ENCODE measurements around the gene PIBF1. TPM values are rescaled to one million over a fixed set of nuclear protein-coding genes. Genes with fewer than 3 reads are reported as not detected.

Gene PIBF1
- total RNA-seq, 2 donors from 2014 or later = 11.5 to 18.3 TPM

DNA sequence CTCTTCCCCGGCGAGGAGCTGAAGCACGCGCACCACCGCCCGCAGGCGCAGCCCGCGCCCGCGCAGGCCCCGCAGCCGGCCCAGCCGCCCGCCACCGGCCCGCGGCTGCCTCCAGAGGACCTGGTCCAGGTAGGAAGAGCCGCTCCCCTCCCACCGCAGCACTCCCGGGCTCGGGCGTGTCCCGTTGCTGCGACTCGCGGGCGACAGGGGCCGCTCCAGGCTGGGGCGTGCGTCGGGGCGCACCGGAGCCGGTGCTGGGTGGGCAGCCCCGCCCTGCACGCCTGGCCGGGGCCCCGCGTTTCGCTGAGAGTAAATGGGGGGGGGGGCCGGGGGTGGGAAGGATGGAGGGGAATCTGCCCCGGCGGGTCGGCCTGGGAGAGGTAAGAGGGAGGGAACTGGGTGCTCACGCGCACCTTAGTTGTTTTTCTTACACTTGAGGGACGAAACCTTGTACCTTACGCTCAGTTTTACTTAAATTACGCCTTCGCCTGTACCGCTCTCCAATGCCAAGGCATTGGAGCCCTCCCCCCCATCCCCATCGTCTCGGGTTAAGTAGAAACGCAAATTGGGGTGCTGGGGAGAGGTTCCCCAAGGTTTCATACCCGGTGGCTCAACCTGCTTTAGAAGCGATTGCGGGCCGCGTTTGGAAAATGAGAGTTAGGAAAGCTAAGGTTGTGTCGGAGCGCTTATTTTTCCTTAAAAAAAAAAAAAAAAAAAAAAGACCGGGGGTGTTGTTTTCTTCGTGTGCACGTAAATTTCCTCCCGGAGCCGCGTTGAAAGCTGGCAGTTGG lies 277.7 kb downstream of the PIBF1 start:
- no peak for DNase-seq (ENCODE audit: low spot score)

GRCh38 chr13:73060251-73061160 lies 278.6 kb downstream of the PIBF1 start:
- peak; percentile 27 for ATAC-seq (ENCODE audit: insufficient number of reproducible peaks, low FRiP score, low read depth)
- no peak for DNase-seq (ENCODE audit: low spot score)

More for the DNA sequence above, 277.7 kb downstream of the PIBF1 start:
- ATAC-seq (ENCODE audit: insufficient number of reproducible peaks, low FRiP score, low read depth) = no peak
- TF ChIP-seq, protein P1, sequence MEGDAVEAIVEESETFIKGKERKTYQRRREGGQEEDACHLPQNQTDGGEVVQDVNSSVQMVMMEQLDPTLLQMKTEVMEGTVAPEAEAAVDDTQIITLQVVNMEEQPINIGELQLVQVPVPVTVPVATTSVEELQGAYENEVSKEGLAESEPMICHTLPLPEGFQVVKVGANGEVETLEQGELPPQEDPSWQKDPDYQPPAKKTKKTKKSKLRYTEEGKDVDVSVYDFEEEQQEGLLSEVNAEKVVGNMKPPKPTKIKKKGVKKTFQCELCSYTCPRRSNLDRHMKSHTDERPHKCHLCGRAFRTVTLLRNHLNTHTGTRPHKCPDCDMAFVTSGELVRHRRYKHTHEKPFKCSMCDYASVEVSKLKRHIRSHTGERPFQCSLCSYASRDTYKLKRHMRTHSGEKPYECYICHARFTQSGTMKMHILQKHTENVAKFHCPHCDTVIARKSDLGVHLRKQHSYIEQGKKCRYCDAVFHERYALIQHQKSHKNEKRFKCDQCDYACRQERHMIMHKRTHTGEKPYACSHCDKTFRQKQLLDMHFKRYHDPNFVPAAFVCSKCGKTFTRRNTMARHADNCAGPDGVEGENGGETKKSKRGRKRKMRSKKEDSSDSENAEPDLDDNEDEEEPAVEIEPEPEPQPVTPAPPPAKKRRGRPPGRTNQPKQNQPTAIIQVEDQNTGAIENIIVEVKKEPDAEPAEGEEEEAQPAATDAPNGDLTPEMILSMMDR (IDR thresholded peaks at IDR 0.05) = no peak
- H3K4me3 ChIP-seq = peak overlapping the region; percentile 79
- H3K9me3 ChIP-seq = no peaks in the 10 kb centered on the region
- H3K27ac ChIP-seq = peak overlapping the region; percentile 18 to 45
- H3K27me3 ChIP-seq (replicated peaks; ENCODE audit: insufficient read depth) = no peaks in the 10 kb centered on the region
- H3K36me3 ChIP-seq = no peaks in the 10 kb centered on the region
- peaks cover 0 to 14% of the 10 kb centered on the region in 2 donors for H3K4me1 ChIP-seq (ENCODE audit: control insufficient read depth in 1 of 2, low read depth in 2 of 2)

GRCh38 chr13:73061473-73061872 lies 279.5 kb downstream of the PIBF1 start:
- TF ChIP-seq, protein P1 (IDR thresholded peaks at IDR 0.05) = no peak
- Histone ChIP-seq H3K27me3 (replicated peaks; ENCODE audit: insufficient read depth) (no peaks in the 10 kb centered on the region), H3K27ac (no peak overlapping the region), H3K4me1 (ENCODE audit: control insufficient read depth in 1 of 2, low read depth in 2 of 2) (peaks cover 0 to 14% of the 10 kb centered on the region in 2 donors), H3K36me3 (no peaks in the 10 kb centered on the region), H3K9me3 (no peaks in the 10 kb centered on the region), H3K4me3 (no peak overlapping the region)
- DNase-seq (ENCODE audit: low spot score) (no peak), ATAC-seq (ENCODE audit: insufficient number of reproducible peaks, low FRiP score, low read depth) (no peak)

More at GRCh38 chr13:73060251-73061160, 278.6 kb downstream of the PIBF1 start:
- H3K9me3 ChIP-seq = no peaks in the 10 kb centered on the region
- H3K27me3 ChIP-seq (replicated peaks; ENCODE audit: insufficient read depth) = no peaks in the 10 kb centered on the region
- no peaks in the 10 kb centered on the region for H3K36me3 ChIP-seq
- TF ChIP-seq, protein P1 (IDR thresholded peaks at IDR 0.05) = no peak
- H3K27ac ChIP-seq = peak overlapping the region; percentile 18 to 45
- peaks cover 0 to 14% of the 10 kb centered on the region in 2 donors for H3K4me1 ChIP-seq (ENCODE audit: control insufficient read depth in 1 of 2, low read depth in 2 of 2)
- H3K4me3 ChIP-seq = peak overlapping the region; percentile 79

DNA sequence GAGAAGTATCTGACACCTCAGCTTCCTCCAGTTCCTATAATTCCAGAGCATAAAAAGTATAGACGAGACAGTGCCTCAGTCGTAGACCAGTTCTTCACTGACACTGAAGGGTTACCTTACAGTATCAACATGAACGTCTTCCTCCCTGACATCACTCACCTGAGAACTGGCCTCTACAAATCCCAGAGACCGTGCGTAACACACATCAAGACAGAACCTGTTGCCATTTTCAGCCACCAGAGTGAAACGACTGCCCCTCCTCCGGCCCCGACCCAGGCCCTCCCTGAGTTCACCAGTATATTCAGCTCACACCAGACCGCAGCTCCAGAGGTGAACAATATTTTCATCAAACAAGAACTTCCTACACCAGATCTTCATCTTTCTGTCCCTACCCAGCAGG lies 279.9 kb downstream of the PIBF1 start:
- Histone ChIP-seq H3K27ac (no peak overlapping the region), H3K9me3 (no peaks in the 10 kb centered on the region), H3K4me1 (ENCODE audit: control insufficient read depth in 1 of 2, low read depth in 2 of 2) (peaks cover 0 to 14% of the 10 kb centered on the region in 2 donors), H3K36me3 (no peaks in the 10 kb centered on the region), H3K27me3 (replicated peaks; ENCODE audit: insufficient read depth) (no peaks in the 10 kb centered on the region), H3K4me3 (no peak overlapping the region)
- ATAC-seq (ENCODE audit: insufficient number of reproducible peaks, low FRiP score, low read depth) (no peak), DNase-seq (ENCODE audit: low spot score) (no peak)
- TF ChIP-seq, protein P1 (IDR thresholded peaks at IDR 0.05) = no peak

DNA sequence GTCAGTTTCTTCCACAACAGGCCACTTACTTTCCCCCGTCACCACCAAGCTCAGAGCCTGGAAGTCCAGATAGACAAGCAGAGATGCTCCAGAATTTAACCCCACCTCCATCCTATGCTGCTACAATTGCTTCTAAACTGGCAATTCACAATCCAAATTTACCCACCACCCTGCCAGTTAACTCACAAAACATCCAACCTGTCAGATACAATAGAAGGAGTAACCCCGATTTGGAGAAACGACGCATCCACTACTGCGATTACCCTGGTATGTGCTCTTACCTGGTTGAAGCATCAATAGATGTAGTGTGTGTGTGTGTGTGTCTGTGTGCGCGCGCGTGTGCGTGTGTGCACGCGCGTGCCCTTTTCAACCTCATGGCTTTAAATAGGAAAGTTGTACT lies 280.5 kb downstream of the PIBF1 start:
- Histone ChIP-seq H3K4me3 (no peak overlapping the region), H3K27ac (no peak overlapping the region), H3K36me3 (no peaks in the 10 kb centered on the region), H3K9me3 (no peaks in the 10 kb centered on the region), H3K4me1 (ENCODE audit: control insufficient read depth in 1 of 2, low read depth in 2 of 2) (peaks cover 0 to 14% of the 10 kb centered on the region in 2 donors), H3K27me3 (replicated peaks; ENCODE audit: insufficient read depth) (no peaks in the 10 kb centered on the region)
- DNase-seq (ENCODE audit: low spot score) (no peak), ATAC-seq (ENCODE audit: insufficient number of reproducible peaks, low FRiP score, low read depth) (no peak)
- TF ChIP-seq, protein P1 (IDR thresholded peaks at IDR 0.05) = no peak

Measured in thoracic aorta (tissue), 2 donors.